PC-3 (cell line): ENCODE data around the gene ASCC2. TPM values are rescaled to one million over a fixed set of nuclear protein-coding genes. Genes with fewer than 3 reads are reported as not detected.

Experiments
- ATAC-seq: fragments of 200-7000 bp; cut with Tn5 transposase; 2 replicates; pipeline ENCODE4 v1.9.1; 2020; ENCODE audit warnings: mild to moderate bottlenecking, moderate library complexity
- BruUV-seq: library from RNA; stranded (reverse); fragments of 400-500 nt; replicated peaks from 2 replicates; lab custom pipeline; 2021; lab: Mats Ljungman, UMichigan
- CTCF ChIA-PET: fragments of 300-600 bp; sonication (Branson Sonifier 250); formaldehyde crosslinking; loops from one replicate; lab custom pipeline; 2022; ENCODE audit warnings: antibody characterized with exemption; lab: Charles Lee
- POLR2A ChIA-PET: fragments of 300-600 bp; sonication (Branson Sonifier 250); formaldehyde crosslinking; loops from one replicate; lab custom pipeline; 2022; ENCODE audit warnings: antibody characterized with exemption; ENCODE audit not compliant: unreplicated experiment; lab: Charles Lee
- DNase-seq: peaks from one replicate; pipeline ENCODE4 v3.0.0-alpha.2; 2015
- H2AFZ ChIP-seq: fragments of 300-600 bp; sonication (generic); 2 replicates; pipeline ENCODE4 v1.6.0; 2016; ENCODE audit warnings: antibody characterized with exemption, low read length
- H3F3A ChIP-seq: fragments of 300-600 bp; sonication (generic); one replicate; pipeline ENCODE4 v1.6.0; 2017; ENCODE audit warnings: antibody characterized with exemption, low read length, control low read depth, mild to moderate bottlenecking; ENCODE audit not compliant: unreplicated experiment
- H3K27ac ChIP-seq: fragments of 300-600 bp; sonication (generic); 2 replicates; pipeline ENCODE4 v1.5.1; 2016; ENCODE audit warnings: mild to moderate bottlenecking, low read length
- H3K27me3 ChIP-seq: fragments of 300-600 bp; sonication (generic); 2 replicates; pipeline ENCODE4 v1.6.1; 2016; ENCODE audit warnings: low read length, mixed read lengths
- H3K36me3 ChIP-seq: fragments of 300-600 bp; sonication (generic); 2 replicates; pipeline ENCODE4 v1.6.1; 2016; ENCODE audit warnings: low read depth, mixed run types, low read length, mixed read lengths
- H3K4me1 ChIP-seq: fragments of 300-600 bp; sonication (generic); 2 replicates; pipeline ENCODE4 v1.5.1; 2016; ENCODE audit warnings: low read length; ENCODE audit not compliant: insufficient read depth
- H3K4me2 ChIP-seq: fragments of 300-600 bp; sonication (generic); 2 replicates; pipeline ENCODE4 v1.6.0; 2016; ENCODE audit warnings: low read length
- H3K4me3 ChIP-seq: fragments of 300-600 bp; sonication (generic); 2 replicates; pipeline ENCODE4 v1.5.1; 2016; ENCODE audit warnings: mild to moderate bottlenecking, low read length, mixed read lengths
- H3K79me2 ChIP-seq: fragments of 300-600 bp; sonication (generic); 2 replicates; pipeline ENCODE4 v1.6.1; 2017; ENCODE audit warnings: low read length, mixed read lengths
- H3K9ac ChIP-seq: fragments of 300-600 bp; sonication (generic); 2 replicates; pipeline ENCODE4 v1.6.0; 2016; ENCODE audit warnings: mild to moderate bottlenecking, low read length
- H3K9me2 ChIP-seq: fragments of 300-600 bp; sonication (generic); replicated peaks from 2 replicates; pipeline ENCODE4 v1.6.1; 2016; ENCODE audit warnings: mixed run types, low read length, mixed read lengths
- H3K9me3 ChIP-seq: fragments of 300-600 bp; sonication (generic); 2 replicates; pipeline ENCODE4 v1.6.1; 2016; ENCODE audit warnings: low read length, mixed read lengths
- H4K20me1 ChIP-seq: fragments of 300-600 bp; sonication (generic); 2 replicates; pipeline ENCODE4 v1.6.1; 2016; ENCODE audit warnings: low read length, mixed read lengths
- CTCF ChIP-seq: fragments of 300-600 bp; sonication (generic); conservative IDR thresholded peaks from 2 replicates; pipeline ENCODE4 v1.5.1; 2017; ENCODE audit warnings: antibody characterized with exemption, low read depth, mild to moderate bottlenecking, low read length
- EZH2 ChIP-seq: fragments of 300-600 bp; sonication (generic); IDR thresholded peaks from one replicate; pipeline ENCODE4 v1.6.1; 2017; ENCODE audit warnings: antibody characterized with exemption, mild to moderate bottlenecking, low read length; ENCODE audit not compliant: unreplicated experiment
- EZH2phosphoT487 ChIP-seq: fragments of 300-600 bp; sonication (generic); IDR thresholded peaks from 2 replicates; pipeline ENCODE4 v1.6.1; 2018; ENCODE audit warnings: mild to moderate bottlenecking, antibody characterized with exemption, low read length, borderline replicate concordance
- intact Hi-C: fragments of 100-400 bp; cut with micrococcal nuclease; formaldehyde crosslinking; loops from 2 replicates; pipeline ENCODE4 v1.9.0; 2023
- total RNA-seq: library from RNA; depleted of rRNA; stranded (reverse); fragments of >200 nt; gene quantifications from 2 replicates; pipeline ENCODE4 v1.2.3, GENCODE V29; 2014

The ASCC2 gene
- total RNA-seq, 1 experiment from 2014 or later = 37.0 TPM

DNA sequence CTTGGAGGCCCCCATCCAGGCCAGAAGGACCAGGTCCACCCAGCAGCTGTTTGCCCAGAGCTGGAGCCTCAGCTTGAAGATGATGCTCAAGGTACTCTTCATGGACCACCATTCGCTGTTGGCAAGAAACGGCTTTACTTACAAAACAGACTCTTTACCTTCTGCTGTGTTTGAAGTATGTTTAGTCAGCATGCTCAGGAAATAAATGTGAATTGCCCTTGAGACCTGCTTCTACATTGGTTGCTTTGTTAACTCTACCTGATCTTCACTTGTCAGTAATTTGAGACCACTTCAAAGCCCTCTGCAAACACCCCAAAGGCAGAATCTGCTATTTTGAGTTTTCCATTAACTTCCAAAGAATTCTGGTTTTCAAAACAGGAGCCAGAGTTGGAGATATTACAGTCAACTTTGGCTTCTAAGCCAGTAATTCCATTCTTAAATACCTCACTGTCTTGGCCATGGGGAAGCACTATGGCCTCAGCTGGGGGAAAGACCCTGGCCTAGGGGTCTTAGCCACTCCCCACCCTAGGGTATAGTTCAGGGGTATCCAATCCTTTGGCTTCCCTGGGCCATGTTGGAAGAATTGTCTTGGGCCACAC lies 68.3 kb downstream of the ASCC2 start:
- no TSS peak for BruUV-seq

DNA sequence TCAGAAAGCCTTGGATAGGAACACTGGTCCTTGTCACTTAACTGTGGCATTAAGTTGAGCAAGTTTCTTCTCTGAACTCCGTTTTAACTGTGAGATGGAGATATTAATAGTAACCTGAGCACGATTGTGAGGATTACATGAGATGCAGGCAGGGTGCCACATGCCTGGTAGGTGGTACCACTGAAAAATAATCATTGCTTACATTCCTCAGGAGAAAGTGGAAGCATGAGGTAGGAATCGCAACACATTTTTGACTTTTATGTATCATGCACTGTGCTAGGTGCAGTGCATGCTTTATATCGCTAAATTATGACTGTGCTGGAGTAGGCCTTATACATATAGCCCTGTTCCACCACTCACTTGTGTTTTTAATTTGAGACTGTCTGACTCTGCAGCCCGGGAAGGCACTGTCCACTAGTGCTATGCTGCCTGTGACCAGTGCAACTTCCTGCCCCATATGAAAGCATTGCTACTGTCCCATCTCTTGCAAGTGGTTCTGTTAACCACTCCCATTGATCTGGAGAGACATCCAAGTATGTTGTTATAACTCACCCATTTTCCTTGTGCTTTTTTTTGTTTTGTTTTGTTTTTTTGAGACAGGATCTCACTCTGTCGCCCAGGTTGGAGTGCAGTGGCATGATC lies 69.9 kb downstream of the ASCC2 start:
- peaks cover 41% of the 10 kb centered on the region for H3K79me2 ChIP-seq

More for the DNA sequence above, 68.3 kb downstream of the ASCC2 start:
- Histone ChIP-seq H3K79me2 (peaks cover 41% of the 10 kb centered on the region), H3K27me3 (no peaks in the 10 kb centered on the region), H3F3A (no peaks in the 10 kb centered on the region), H3K4me2 (no peak overlapping the region; the same call in 1 of the 2 replicates), H2AFZ (no peak overlapping the region), H4K20me1 (no peaks in the 10 kb centered on the region), H3K4me1 (peaks cover 21% of the 10 kb centered on the region), H3K9ac (no peak overlapping the region), H3K36me3 (peaks cover 5% of the 10 kb centered on the region), H3K4me3 (no peak overlapping the region), H3K9me3 (no peaks in the 10 kb centered on the region), H3K9me2 (no peaks in the 10 kb centered on the region), H3K27ac (no peak overlapping the region)
- ATAC-seq (no peak), DNase-seq (no peak)
- ChIA-PET CTCF (no interaction called here), POLR2A (no interaction called here)
- TF ChIP-seq EZH2phosphoT487 (no peak), EZH2 (no peak), CTCF (no peak)
- intact Hi-C loops = loop anchor here (10.0 kb wide), 2 partner anchors 65 to 135 kb away; partner anchors contain the start of gene ASCC2

More for the DNA sequence above, 69.9 kb downstream of the ASCC2 start:
- Histone ChIP-seq H3K36me3 (peaks cover 5% of the 10 kb centered on the region), H3K9me2 (no peaks in the 10 kb centered on the region), H3K4me3 (peak overlapping the region; percentile 100), H2AFZ (no peak overlapping the region), H3K9me3 (no peaks in the 10 kb centered on the region), H3K4me1 (peaks cover 17% of the 10 kb centered on the region), H4K20me1 (no peaks in the 10 kb centered on the region), H3F3A (no peaks in the 10 kb centered on the region), H3K27ac (0 out of 2 replicates have a peak overlapping the region, but pooled peaks have one; percentile 79), H3K27me3 (no peaks in the 10 kb centered on the region), H3K9ac (peak overlapping the region; percentile 99), H3K4me2 (peak overlapping the region; percentile 91)
- no peak for DNase-seq
- ChIA-PET CTCF (no interaction called here), POLR2A (no interaction called here)
- BruUV-seq = no TSS peak
- no peak for ATAC-seq
- no peak for TF ChIP-seq CTCF
- TF ChIP-seq EZH2phosphoT487 = no peak
- no peak for TF ChIP-seq EZH2
- intact Hi-C loops = loop anchor here (10.0 kb wide), 1 partner anchor 137 kb away; no protein-coding TSS in a partner anchor
